SH-SY5Y (cell line): Measurements from ENCODE around the gene CDC27.

ENCODE experiments used
- GATA2 ChIP-seq: IDR thresholded peaks from 2 replicates; pipeline ENCODE4 v1.6.1; 2011; ENCODE audit warnings: mild to moderate bottlenecking, low read depth, low read length
- GATA3 ChIP-seq: IDR thresholded peaks from 2 replicates; pipeline ENCODE4 v1.6.1; 2011; ENCODE audit warnings: low read depth, mild to moderate bottlenecking, low read length, moderate library complexity

GRCh38 chr17:47095268-47095667 lies 93.8 kb downstream of the CDC27 start:
- TF ChIP-seq GATA2 (no peak), GATA3 (no peak)
